OCI-LY1 (cell line): ENCODE data around the gene PACSIN1.

Source experiments
- CTCF ChIP-seq: fragments of 200-600 bp; sonication (generic), shearing (Covaris generic); IDR thresholded peaks from 2 replicates; pipeline ENCODE4 v1.5.1; 2017; ENCODE audit warnings: mild to moderate bottlenecking, antibody characterized with exemption, low read length, moderate library complexity, mixed read lengths
- EZH2 ChIP-seq: fragments of 200-600 bp; sonication (generic), shearing (Covaris generic); IDR thresholded peaks from 2 replicates; pipeline ENCODE4 v1.8.0; 2017; ENCODE audit warnings: borderline replicate concordance, mixed run types, mild to moderate bottlenecking, antibody characterized with exemption, low read length, moderate library complexity, mixed read lengths

GRCh38 chr6:34526241-34526972, 60.5 kb downstream of the PACSIN1 start:
- TF ChIP-seq CTCF (no peak), EZH2 (no peak)
